Inflammatory macrophage treated with lipopolysaccharide for 1 hour (primary cell): ENCODE results near the gene RANBP10.

Experiments used
- DNase-seq, 2 donors: peaks; one replicate each; pipeline ENCODE4 v3.0.0-alpha.2; 2020 to 2022

Gene RANBP10

GRCh38 chr16:67673712-67674580, 132.4 kb downstream of the RANBP10 start:
- peak; percentile 70 to 77 for DNase-seq
